ENCODE data around the gene PIK3IP1.
"Not testable (repeated sequence)": the region's sequence is repeated elsewhere in the genome, so short reads cannot be mapped to it uniquely, and the experiment has no call there.

The PIK3IP1 gene

GRCh38 chr22:31292236-31292989 lies at the start of gene PIK3IP1:
Gene PIK3IP1, minus strand, starts transcription at chr22:31292488. Its CDS starts 144 bp downstream, at chr22:31292344.
- peak; percentile 89 for DNase-seq

GRCh38 chr22:31341386-31342088 lies 49.2 kb upstream of the PIK3IP1 start:
- no peak for DNase-seq

GRCh38 chr22:31340765-31341247 lies 48.5 kb upstream of the PIK3IP1 start:
- no peak for DNase-seq

- no peak for DNase-seq
Measured at GRCh38 chr22:31340360-31340759, 48.1 kb upstream of the PIK3IP1 start.

GRCh38 chr22:31339148-31339832 lies 47.0 kb upstream of the PIK3IP1 start:
- no peak for DNase-seq

GRCh38 chr22:31337178-31337577 lies 44.9 kb upstream of the PIK3IP1 start:
- DNase-seq = no peak

GRCh38 chr22:31334329-31334728 lies 42.0 kb upstream of the PIK3IP1 start:
- no peak for DNase-seq

- no peak for DNase-seq
Measured at GRCh38 chr22:31333641-31334040, 41.4 kb upstream of the PIK3IP1 start.

GRCh38 chr22:31332886-31333285 lies 40.6 kb upstream of the PIK3IP1 start:
- DNase-seq = no peak

- no peak for DNase-seq
Measured at GRCh38 chr22:31332010-31332409, 39.7 kb upstream of the PIK3IP1 start.

- DNase-seq = no peak
Measured at GRCh38 chr22:31329453-31330215, 37.3 kb upstream of the PIK3IP1 start.

GRCh38 chr22:31329029-31329428 lies 36.7 kb upstream of the PIK3IP1 start:
- no peak for DNase-seq

GRCh38 chr22:31328544-31328960 lies 36.3 kb upstream of the PIK3IP1 start:
- DNase-seq = no peak

GRCh38 chr22:31327806-31328543 lies 35.7 kb upstream of the PIK3IP1 start:
- DNase-seq = no peak

GRCh38 chr22:31326877-31327276 lies 34.6 kb upstream of the PIK3IP1 start:
- DNase-seq = no peak

- DNase-seq = no peak
Measured at GRCh38 chr22:31323578-31324550, 31.6 kb upstream of the PIK3IP1 start.

GRCh38 chr22:31321421-31321820 lies 29.1 kb upstream of the PIK3IP1 start:
- DNase-seq = no peak

- not testable (repeated sequence) for DNase-seq
Measured at GRCh38 chr22:31314220-31314619, 21.9 kb upstream of the PIK3IP1 start.

GRCh38 chr22:31313366-31314147 lies 21.3 kb upstream of the PIK3IP1 start:
- peak; percentile 56 to 67 for DNase-seq

- DNase-seq = no peak
Measured at GRCh38 chr22:31308181-31308580, 15.9 kb upstream of the PIK3IP1 start.
